ENCODE results near the gene ASMT. TPM values are rescaled to one million over a fixed set of nuclear protein-coding genes. Genes with fewer than 3 reads are reported as not detected.

Gene ASMT
- total and polyA plus RNA-seq, 12 donors = 0.09 to 0.37 TPM; not detected in 10

- Histone ChIP-seq H3K4me1 (peaks cover 0 to 41% (median 18%) of the 10 kb centered on the region in 9 donors), H3K9me3 (no peaks in the 10 kb centered on the region), H3K4me3 (no peak overlapping the region), H3K27ac (no peak overlapping the region), H3K27me3 (no peaks in the 10 kb centered on the region), H3K36me3 (peaks cover 6 to 72% (median 61%) of the 10 kb centered on the region in 9 donors)
- DNase-seq (no peak), ATAC-seq (no peak)
- 90 to 93% methylated on average over 17 of the region's 17 CpGs for WGBS, 2 donors
- intact Hi-C loops (cut with DNase I) = loop anchor here in 2 of 10 donors (10.0 kb wide), 2 partner anchors 141 to 201 kb away; partner anchors contain the start of genes ASMTL (in 1 of the 2) and SLC25A6 (in 1 of the 2)
- TF ChIP-seq CTCF (IDR thresholded peaks at IDR 0.05) = no peak
These were observed 19.2 kb upstream of the ASMT start for GRCh38 chrX:1595711-1596060.

GRCh38 chrX:1596676-1597344 lies 18.0 kb upstream of the ASMT start:
- ATAC-seq = no peak
- peaks cover 6 to 84% (median 72%) of the 10 kb centered on the region in 9 donors for H3K36me3 ChIP-seq
- peaks cover 0 to 41% (median 18%) of the 10 kb centered on the region in 9 donors for H3K4me1 ChIP-seq
- no peak overlapping the region for H3K27ac ChIP-seq
- DNase-seq = no peak
- no peaks in the 10 kb centered on the region for H3K27me3 ChIP-seq
- 81 to 82% methylated on average over 26 to 30 of the region's 30 CpGs for WGBS, 2 donors
- peaks cover 0 to under 1% (median 0%) of the 10 kb centered on the region in 11 donors for H3K9me3 ChIP-seq
- no peak overlapping the region for H3K4me3 ChIP-seq
- intact Hi-C loops (cut with DNase I) = loop anchor here in 2 of 10 donors (10.0 kb wide), 2 partner anchors 142 to 202 kb away; partner anchors contain the start of genes ASMTL (in 1 of the 2) and SLC25A6 (in 1 of the 2)
- no peak for TF ChIP-seq CTCF (IDR thresholded peaks at IDR 0.05)

- Histone ChIP-seq H3K9me3 (peaks cover 0 to 8% (median 0%) of the 10 kb centered on the region in 11 donors), H3K27ac (no peak overlapping the region), H3K4me1 (peaks cover 0 to 38% (median 17%) of the 10 kb centered on the region in 9 donors), H3K36me3 (peaks cover 6 to 90% (median 79%) of the 10 kb centered on the region in 9 donors), H3K27me3 (no peaks in the 10 kb centered on the region), H3K4me3 (no peak overlapping the region)
- DNase-seq (no peak), ATAC-seq (no peak)
- intact Hi-C loops (cut with DNase I) = loop anchor here in 2 of 10 donors (10.0 kb wide), 2 partner anchors 143 to 203 kb away; partner anchors contain the start of genes ASMTL (in 1 of the 2) and SLC25A6 (in 1 of the 2)
- no peak for TF ChIP-seq CTCF (IDR thresholded peaks at IDR 0.05)
- 83 to 88% methylated on average over 25 of the region's 25 CpGs for WGBS, 2 donors
These were observed 17.4 kb upstream of the ASMT start for GRCh38 chrX:1597345-1598020.

Data from heart right ventricle (tissue), 16 donors.